Vagina (tissue), 2 donors: ENCODE measurements around the gene SCN11A.

ENCODE experiments used
- POLR2A ChIP-seq, 2 donors: fragments of 450-650 bp; IDR thresholded peaks; one replicate each; pipeline ENCODE4 v1.6.1; 2017; ENCODE audit warnings: antibody characterized with exemption in 2 of 2, mild to moderate bottlenecking in 2 of 2, moderate library complexity in 2 of 2
- POLR2AphosphoS5 ChIP-seq, 2 donors: sonication (generic); formaldehyde crosslinking; IDR thresholded peaks; one replicate each; pipeline ENCODE4 v1.9.0; 2017; ENCODE audit warnings: antibody characterized with exemption in 2 of 2, mild to moderate bottlenecking in 2 of 2, low read depth in 1 of 2; ENCODE audit not compliant: insufficient read depth in 1 of 2
- TF ChIP-seq, protein P1 (sequence below), 3 experiments: fragments of 450-650 bp in 2 of 3; fragments of 200-600 bp in 1 of 3; sonication (generic) in 1 of 3; IDR thresholded peaks; one replicate each; pipeline ENCODE4 v1.5.1; 2017 to 2019; ENCODE audit warnings: antibody characterized with exemption in 3 of 3, mild to moderate bottlenecking in 2 of 3, moderate library complexity in 2 of 3

DNA sequence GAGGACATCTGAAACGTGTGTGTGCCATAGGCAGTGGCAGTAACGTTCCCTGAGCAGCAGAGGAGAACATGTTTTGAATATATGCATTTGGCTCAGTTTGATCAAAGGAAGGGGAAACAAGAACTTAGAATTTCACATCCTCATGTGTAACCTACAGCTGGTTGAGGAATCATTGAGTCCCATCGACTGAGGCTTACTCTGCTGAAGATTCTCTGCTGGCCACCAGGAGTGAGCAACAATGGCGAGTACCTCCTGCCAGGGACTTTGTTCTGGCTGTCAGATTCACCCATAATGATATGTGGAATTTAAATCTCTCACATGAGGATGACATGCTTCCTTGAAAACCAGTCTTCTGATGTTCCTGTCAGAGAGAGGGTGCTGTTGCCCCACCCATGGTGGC lies 34.4 kb upstream of the SCN11A start:
- TF ChIP-seq, protein P1, sequence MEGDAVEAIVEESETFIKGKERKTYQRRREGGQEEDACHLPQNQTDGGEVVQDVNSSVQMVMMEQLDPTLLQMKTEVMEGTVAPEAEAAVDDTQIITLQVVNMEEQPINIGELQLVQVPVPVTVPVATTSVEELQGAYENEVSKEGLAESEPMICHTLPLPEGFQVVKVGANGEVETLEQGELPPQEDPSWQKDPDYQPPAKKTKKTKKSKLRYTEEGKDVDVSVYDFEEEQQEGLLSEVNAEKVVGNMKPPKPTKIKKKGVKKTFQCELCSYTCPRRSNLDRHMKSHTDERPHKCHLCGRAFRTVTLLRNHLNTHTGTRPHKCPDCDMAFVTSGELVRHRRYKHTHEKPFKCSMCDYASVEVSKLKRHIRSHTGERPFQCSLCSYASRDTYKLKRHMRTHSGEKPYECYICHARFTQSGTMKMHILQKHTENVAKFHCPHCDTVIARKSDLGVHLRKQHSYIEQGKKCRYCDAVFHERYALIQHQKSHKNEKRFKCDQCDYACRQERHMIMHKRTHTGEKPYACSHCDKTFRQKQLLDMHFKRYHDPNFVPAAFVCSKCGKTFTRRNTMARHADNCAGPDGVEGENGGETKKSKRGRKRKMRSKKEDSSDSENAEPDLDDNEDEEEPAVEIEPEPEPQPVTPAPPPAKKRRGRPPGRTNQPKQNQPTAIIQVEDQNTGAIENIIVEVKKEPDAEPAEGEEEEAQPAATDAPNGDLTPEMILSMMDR (IDR thresholded peaks at IDR 0.05): no peak
- TF ChIP-seq POLR2A (IDR thresholded peaks at IDR 0.05) (no peak), POLR2AphosphoS5 (IDR thresholded peaks at IDR 0.05; ENCODE audit: insufficient read depth in 1 of 2, low read depth in 1 of 2) (no peak)
